Esophagus mucosa (tissue), 1 donor: Measurements from ENCODE around the gene UGT1A7. TPM values are rescaled to one million over a fixed set of nuclear protein-coding genes. Genes with fewer than 3 reads are reported as not detected.
"Not testable (repeated sequence)": the region's sequence is repeated elsewhere in the genome, so short reads cannot be mapped to it uniquely, and the experiment has no call there.

Experiments used
- ATAC-seq: fragments of 200-7000 bp; cut with Tn5 transposase; one replicate; pipeline ENCODE4 v1.9.1; 2020
- total RNA-seq: library from RNA; stranded (reverse); gene quantifications from one replicate; pipeline ENCODE4 v1.2.4, GENCODE V29; 2023
- donor health status: DM: yes; HTN: yes; CAD: no.

The UGT1A7 gene
- total RNA-seq, 1 donor from 2014 or later: 13.9 TPM

DNA sequence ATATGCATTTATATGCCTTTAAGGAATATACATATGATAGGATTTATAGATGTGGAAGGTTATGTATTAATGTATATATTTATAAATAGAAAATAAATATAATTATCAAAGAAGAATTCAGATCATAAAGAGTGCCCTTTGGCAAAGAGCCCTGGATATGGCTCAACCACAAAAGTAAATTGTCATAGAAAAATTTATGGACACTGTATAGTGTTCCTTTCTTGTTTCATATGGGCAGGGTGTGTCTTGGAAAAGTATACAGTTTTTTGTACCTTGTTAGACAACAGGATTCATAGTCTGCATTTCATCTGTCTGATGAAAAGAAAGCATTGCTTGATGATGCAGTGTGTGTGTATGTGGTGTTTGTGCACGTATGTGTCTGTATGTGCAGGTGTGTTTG, 2.9 kb downstream of the UGT1A7 start:
- ATAC-seq: peak; percentile 13

DNA sequence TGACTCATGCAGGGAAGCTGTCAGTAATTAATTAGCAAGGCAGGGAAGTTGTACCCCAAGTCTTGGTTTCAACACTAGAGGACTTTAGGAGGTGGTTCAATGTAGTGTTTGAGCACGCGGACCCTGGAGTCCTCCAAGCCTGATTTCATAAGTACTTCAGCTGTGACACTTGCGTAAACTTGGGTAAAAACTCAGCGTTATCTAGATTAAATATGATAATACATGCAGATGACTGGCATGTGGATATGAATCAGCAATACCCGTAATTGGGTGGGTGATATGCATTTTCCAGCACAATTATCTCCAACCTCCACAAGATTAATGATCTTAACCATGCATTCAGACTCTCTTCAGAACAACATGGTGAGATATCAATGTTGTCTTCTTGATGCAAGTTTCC, 5.2 kb downstream of the UGT1A7 start:
- no peak for ATAC-seq

DNA sequence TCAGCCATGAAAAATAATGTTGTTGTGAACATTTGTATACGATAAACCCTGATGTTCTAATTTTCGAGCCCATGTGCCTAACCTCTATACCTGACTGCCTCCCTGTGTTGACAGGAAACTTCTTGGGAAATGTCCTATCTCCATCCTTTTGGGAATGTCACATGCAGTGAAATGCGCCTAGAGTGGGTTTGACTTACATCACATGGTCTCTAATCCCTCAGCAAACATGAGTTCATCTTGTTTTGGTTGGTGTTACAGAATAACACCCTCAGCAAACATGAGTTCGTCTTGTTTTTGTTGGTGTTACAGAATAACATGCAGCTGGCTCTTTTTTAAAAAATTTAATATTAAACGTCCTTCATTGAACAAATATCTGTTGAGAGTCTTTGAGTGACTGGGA, 6.6 kb downstream of the UGT1A7 start:
- no peak for ATAC-seq

DNA sequence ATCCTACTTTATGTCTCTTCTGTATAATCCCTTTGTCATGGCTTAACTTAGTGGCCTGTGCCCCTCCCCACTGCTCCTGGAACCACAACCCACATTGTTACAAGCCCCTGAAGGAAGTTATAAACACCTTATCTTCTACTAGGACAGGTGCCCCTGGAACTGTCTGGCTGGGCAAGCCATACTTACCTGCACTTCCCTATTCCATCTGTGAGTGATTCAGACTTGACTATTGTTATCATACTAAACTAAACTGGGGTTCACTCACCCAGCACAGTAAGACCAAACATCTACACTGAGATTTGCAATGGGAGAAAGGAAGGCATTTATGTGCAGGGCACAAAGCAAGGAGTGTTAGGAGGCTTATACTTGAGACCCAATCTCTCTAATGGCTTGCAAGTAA, 7.3 kb downstream of the UGT1A7 start:
- no peak for ATAC-seq

DNA sequence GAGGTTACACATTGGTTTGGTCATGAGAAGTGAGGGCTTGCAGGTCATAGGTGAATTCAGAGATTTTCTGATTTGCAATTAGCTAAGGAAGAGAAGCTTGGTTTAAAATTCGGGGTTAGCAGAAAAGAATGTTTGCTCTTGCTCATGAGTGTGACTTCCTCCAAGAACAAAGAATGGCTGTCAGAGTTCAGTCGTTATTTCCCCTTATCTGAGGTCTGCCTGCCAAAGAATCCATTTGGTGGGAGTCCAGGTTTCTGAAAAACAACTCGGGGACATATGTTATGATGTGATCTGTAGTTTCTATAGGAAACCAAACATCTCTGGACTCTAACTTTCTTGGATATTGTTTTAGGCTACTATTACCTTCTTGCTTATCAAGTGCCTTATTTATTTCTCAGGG, 7.8 kb downstream of the UGT1A7 start:
- no peak for ATAC-seq

DNA sequence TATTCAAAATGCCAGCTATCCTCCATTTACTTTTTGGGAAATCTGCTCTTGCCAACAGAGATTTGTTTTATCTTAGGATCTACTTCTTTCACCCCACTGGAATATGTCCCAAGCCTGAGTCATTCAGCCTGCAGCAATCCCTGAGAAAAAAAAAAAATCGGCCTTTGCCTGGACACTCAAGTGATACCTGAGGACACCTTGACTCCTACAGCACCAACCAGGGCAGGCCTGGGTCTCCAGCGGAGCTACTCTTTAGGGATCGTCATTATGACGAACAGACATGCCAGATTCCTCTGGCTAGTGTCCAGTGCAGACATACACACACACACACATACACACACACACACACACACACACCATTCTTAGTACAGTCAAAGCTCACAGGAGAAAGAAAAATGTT, 8.7 kb downstream of the UGT1A7 start:
- ATAC-seq: peak; percentile 45

DNA sequence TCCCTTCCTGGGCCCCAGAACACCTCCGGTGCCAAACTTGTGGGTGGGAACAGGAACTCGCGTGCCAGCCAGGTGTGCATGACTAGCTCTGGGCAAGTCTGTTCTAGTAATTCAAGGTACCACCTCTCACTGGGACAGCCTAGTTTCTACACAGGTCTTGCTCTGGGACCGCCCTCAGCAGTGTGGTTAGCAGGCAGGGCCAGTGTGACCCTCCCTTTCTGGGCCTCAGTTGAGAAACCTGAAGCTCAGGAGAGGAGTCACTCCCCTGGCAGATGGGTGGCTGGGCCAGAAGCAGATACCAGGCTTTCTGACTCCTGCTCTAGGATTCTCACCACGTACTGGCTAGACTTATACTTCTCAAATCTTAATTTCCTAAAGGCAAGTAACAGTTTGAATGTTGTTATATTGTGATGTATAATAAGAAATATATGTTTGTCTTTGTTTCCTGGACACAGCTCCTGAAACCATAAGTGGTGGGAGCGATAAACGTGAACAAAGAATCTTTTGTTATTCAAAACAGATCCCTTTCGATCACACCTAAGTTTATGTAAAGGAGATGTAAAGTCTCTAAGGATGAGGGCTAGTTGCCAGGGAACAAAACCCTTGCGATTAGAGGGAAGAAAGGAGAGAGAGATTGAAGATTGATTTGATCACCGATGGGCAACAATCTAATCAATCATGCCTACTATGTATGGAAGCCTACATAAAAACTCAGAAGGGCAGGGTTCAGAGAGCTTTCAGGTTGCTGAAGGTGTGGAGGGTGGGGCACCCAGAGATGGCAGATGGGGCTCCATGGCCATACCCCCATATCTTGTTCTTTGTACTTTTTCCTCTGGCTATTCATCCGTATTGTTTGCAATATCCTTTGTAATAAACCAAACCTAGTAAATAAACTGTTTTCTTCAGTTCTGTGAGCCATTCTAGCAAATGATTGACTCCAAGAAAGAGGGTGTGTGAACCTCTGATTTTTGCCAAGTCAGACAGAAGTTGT, 10.0 kb downstream of the UGT1A7 start:
- peak; percentile 99 for ATAC-seq

DNA sequence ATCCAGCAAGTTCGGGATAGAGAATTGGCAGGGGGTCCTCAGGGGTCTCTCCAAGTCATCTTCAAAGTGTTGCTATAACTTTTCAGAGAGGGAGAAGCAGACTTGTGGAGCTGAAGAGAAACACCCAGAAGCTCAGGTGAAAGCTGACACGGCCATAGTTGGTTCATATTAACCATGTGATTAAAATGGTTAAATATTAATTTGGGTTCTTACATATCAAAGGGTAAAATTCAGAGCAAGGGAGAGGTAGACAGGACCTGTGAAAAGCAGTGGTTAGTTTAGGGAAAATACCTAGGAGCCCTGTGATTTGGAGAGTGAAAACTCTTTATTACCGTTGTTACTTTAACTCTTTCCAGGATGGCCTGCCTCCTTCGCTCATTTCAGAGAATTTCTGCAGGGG, 10.9 kb downstream of the UGT1A7 start, which contains the start of gene UGT1A6:
Gene UGT1A6, plus strand, starts transcription at position 243 of the 400 bp plus-strand sequence. Its CDS starts 115 bp downstream, at position 358.
- no peak for ATAC-seq

DNA sequence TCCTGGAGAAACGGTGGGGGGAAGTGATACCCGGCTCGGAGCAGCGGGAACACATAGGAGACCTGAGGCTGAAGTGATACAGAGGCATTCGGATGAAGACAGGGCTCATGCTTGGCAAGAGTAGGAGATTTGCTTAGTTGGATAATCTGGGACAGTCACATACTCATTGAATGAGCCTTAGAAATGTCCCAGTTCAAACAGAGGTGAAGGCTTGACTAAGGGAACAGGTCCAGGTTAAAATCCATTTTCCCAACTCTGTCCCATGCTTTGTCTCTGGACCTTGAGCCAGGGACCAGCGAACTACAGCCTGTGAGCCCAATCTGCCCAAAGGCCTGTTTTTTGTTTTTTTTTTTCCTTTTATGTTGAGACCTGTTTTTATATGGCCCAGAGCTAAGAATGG, 12.3 kb downstream of the UGT1A7 start:
- ATAC-seq: no peak

DNA sequence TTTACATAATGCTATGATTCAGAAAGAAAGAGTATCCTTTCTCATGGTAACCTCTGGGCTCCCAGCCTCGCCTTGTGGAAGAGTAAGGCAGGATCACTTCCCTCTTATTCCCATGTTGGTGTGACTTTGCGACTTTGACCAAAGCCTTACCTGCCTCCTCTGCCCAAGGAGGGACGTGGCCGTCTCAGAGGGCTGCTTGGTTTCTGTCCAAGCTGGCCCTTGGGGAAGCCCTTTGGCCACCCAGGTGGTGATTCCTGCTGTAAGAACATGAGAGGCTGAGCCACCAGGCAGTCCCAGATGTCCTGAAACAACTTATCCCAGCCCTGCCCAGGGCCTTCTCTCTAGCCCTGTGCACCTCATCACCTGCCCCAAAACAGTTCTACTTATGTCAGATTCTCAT, 17.0 kb downstream of the UGT1A7 start:
- no peak for ATAC-seq

DNA sequence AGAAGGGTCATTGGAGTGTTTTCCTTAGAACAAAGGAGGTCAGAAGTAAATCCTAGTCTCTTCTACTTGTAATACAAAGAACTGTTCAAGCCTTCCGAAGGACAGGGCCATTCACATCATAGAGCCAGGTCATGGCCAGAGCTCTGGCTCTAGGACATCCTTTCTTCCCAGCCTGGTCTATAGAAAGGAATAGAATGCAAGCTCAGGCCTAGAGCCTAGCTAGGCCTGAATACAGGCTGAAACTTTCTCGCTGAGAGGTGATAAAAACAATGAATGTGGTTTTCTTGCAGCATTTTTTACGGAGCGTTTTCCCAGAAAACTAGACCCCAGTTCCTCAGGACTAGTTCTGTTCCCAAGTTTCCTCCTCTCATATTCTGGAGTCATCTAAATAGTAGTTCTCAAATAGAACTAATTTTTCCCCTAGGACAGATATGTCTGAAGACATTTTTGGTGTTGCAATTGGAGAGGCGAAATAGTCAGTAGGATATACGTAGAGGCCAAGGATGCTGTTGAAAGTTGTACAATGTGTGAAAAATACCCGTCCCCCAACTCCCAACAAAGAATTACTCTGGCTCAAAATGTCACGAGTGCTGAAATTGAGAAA, 17.8 kb downstream of the UGT1A7 start:
- no peak for ATAC-seq

DNA sequence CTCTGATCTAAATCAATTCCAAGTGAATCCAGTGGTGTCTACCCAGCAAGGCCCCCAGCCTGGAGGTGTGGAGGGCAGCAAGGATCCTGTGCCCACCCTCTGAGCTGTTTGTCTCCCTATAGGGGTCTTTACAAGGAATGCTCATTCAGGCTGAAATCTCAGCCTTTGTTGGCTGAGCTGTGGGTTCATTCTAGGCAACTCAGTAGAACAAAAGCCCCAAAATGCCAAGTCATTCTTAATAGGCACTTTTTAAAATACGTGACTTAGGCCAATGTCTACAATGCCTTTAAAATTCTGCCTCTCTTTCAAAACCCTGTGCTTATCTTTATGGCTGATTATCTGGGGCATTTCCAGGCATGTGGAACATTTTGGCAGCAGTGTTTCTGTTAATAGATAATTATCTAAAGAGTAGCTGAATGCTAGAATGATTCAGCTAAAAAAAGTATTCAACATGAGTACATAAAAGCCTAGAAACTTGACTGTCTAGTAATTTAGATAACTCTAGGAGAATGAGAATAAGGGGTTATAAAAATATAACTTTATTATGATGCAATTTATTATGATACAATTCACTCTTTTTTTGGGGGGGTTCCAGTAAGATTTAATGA, 18.4 kb downstream of the UGT1A7 start:
- ATAC-seq: peak; percentile 57

DNA sequence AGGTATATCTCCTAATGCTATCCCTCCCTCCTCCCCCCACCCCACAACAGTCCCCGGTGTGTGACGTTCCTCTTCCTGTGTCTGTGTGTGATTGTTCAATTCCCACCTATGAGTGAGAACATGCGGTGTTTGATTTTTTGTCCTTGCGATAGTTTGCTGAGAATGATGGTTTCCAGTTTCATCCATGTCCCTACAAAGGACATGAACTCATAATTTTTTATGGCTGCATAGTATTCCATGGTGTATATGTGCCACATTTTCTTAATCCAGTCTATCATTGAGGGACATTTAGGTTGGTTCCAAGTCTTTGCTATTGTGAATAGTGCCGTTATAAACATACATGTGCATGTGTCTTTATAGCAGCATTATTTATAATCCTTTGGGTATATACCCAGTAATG, 19.1 kb downstream of the UGT1A7 start:
- not testable (repeated sequence) for ATAC-seq

DNA sequence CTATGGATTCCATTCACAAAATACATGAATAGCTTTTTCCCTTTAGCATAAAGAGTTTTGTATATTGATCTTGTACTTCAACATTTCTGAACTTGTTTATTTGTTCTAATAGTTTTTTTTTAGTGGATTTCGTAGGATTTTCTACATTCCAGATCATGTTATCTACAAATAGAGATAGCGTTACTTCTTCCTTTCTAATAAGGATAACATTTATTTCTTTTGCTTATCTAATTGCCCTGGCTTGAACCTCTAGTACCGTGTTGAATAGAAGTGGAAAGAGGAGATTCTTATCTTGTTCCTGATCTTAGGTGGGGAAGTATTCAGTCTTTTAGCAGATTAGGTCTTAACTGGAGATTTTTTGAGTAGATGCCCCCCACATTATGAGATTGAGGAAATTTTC, 20.5 kb downstream of the UGT1A7 start:
- ATAC-seq: no peak

DNA sequence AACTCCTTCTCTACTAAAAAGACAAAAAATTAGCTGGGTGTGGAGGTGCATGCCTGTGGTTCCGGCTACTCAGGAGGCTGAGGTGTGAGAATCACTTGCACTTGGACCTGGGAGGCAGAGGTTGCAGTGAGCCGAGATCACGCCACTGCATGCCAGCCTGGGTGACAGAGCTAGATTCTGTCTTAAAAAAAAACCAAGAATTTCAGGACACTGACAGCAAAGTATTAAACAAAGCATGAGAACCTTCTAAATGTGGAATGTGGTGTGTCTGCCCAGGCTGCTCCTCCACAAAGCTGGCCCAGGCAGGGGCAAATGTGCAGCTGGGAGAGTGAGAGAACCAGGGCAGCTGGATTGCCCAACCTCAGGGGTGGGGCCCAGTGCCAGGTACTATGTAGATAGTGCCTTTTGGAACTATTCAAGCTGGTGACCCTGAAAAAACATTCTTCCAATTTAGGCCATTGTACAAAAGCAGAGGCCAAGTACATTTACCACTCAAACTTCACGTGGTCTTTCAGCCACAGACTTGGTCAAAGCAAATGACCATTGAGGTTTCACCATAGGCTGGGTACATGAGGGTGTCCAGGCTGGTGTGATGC, 24.3 kb downstream of the UGT1A7 start:
- peak; percentile 92 for ATAC-seq

DNA sequence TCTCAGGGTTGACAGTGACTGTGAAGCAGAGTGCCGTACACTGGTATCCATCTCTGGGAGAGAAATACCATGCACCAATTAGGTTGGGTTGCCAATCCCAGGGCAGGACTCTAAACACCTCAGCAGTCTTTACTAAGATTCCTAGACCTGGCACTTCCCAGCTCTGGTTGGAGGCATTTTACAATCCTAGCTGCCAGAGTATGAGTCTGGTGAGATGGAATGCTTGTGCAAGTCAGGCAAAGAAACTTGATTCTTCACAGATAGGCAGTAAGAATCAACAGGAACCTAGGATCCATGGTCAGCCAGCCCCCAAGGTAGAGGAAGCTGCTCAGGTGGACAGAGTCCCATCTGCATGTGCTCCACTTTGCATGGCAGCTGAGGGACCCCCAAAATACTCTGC, 25.0 kb downstream of the UGT1A7 start:
- ATAC-seq: peak; percentile 22

DNA sequence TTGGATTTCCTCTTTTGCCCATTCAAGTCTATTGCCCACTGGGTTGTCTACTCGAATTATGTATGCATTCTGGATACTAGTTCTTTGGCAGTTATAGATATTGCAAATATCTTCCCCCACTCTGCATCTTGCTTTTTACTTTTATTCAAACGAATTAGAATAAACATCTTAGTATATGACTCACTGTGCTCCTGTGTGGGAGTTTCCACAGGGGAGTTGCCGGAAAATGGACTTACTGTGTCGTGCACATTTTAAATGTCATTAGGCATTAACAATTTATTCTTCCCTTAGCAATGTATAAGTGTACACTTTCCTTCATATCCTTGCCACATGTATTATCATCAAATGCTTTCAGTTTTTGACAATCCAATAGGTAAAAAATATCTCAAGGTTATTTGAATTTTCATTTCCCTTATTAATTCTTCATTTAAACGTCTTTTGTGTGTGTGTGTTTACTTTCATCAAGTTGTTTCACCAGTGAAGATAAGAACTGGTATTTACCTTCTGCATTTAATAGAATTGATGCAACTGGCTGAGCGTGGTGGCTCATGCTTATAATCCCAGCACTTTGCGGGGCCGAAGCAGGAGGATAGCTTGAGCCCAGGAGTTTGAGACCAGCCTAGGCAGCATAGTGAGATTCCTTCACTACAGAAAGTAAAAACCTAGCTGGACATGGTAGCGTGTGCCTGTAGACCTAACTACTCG, 26.4 kb downstream of the UGT1A7 start:
- ATAC-seq: peak; percentile 46

DNA sequence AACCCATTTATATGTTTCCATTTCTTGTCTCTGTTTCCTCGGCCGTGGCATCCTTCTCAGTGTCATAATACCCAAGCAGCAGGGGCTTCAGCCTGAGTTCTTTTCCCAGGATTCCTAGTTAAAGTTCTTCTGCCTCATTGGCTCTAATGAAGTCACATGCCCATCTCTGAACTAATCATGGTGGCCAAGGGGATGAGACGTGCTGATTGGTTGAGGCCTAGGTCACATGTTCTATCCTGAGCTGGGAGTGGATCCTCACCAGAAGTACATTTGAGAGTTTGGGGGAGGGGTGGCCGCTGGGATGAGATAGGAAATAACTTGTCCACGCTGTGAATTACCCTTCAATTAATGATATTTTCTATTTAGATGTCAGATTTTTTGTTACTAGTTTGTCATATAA, 27.2 kb downstream of the UGT1A7 start:
- ATAC-seq: no peak

DNA sequence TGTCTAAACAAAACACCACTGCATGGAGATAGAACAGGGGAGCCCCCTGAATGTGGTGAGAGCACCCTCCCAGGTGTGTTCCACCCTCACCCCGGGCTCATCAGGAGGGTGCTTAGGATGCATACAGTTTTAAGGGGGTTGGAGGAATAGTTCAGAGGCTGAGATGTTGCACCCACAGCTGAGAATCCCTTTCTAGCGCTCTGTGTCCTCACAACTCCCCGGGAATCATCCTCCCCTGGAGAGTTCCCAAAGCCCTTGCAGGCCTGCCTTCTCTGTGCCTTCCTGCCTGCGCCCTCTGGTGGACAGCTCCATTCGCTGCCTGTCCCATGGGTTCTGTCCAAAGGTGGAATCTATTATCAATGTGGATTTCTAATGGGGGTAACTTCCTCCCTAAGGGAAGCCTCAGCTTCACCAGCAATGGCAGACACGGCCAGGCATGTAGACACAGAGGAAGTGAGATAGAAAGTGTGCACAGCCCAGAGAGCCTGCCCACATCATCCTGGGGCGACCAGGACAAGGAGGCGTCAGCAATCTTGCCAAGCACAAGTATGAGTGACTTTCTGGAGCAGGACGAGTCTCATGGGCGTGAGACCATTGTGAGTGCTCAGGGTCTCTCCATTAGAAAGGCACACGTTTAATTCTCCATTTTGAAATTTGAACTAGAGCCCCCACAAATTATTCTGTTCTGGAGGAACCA, 29.8 kb downstream of the UGT1A7 start:
- ATAC-seq: peak; percentile 87

DNA sequence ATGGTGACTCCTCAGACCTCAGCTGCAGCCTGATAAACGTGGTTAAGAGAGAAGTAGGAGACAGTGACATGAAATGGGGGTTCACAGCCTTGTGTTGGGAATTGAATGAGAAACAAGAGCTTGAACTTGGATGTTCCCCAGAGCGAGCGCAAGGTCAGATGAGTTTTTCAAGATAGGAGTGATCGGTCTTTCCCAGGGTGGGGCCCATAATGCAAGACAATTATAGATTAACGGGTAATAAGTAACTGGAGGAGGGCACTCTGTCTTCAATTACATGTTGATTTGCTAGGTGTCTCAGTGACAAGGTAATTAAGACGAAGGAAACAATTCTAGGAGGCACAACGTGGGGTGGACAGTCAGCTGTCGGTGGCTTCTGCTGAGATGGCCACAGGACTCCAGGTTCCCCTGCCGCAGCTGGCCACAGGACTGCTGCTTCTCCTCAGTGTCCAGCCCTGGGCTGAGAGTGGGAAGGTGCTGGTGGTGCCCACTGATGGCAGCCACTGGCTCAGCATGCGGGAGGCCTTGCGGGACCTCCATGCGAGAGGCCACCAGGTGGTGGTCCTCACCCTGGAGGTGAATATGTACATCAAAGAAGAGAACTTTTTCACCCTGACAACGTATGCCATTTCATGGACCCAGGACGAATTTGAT, 31.0 kb downstream of the UGT1A7 start, which contains the start of gene UGT1A5:
Gene UGT1A5, plus strand, starts transcription at position 297 of the 651 bp plus-strand sequence. Its CDS starts 85 bp downstream, at position 382.
- ATAC-seq: no peak

DNA sequence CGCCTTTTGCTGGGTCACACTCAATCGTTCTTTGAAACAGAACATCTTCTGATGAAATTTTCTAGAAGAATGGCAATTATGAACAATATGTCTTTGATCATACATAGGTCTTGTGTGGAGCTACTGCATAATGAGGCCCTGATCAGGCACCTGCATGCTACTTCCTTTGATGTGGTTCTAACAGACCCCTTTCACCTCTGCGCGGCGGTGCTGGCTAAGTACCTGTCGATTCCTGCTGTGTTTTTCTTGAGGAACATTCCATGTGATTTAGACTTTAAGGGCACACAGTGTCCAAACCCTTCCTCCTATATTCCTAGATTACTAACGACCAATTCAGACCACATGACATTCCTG, 31.5 kb downstream of the UGT1A7 start:
- no peak for ATAC-seq
